ENCODE measurements around the gene AP3S1.

Gene AP3S1

DNA sequence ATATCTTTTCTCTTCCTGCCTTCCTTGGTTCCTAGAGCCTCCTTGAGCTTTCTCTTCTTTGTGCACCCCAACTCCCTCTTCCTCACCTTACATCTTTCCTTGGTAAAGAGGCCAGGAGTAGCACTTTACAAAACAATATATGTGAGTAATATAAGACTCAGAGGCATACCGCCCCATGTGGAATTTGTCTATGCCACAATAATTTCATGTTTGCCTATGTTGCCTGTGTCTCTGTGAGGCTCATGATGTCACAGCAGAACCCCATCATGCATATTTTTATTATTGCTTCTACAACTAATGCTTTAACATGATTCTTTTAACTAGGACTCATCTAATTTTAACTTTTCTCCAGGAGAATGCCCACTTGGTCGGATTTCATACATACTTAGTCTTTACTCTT, 105.5 kb downstream of the AP3S1 start:
- Histone ChIP-seq H3K27me3 (ENCODE audit: control insufficient read depth, insufficient read depth, low read length) (no peaks in the 10 kb centered on the region), H3K4me1 (ENCODE audit: control insufficient read depth, low read depth, low read length) (no peaks in the 10 kb centered on the region), H3K4me3 (ENCODE audit: low read length) (no peak overlapping the region), H3K9me3 (ENCODE audit: control insufficient read depth, low read depth, low read length) (no peaks in the 10 kb centered on the region), H3K9ac (ENCODE audit: low read length) (no peak overlapping the region), H3K36me3 (ENCODE audit: control insufficient read depth, low read depth, low read length) (no peaks in the 10 kb centered on the region), H3K27ac (ENCODE audit: low read length) (no peak overlapping the region)

GRCh38 chr5:115948091-115948534, 106.4 kb downstream of the AP3S1 start:
- H3K9ac ChIP-seq (ENCODE audit: low read length), result no peak overlapping the region
- H3K27ac ChIP-seq (ENCODE audit: low read length), result no peak overlapping the region
- no peaks in the 10 kb centered on the region for H3K9me3 ChIP-seq (ENCODE audit: control insufficient read depth, low read depth, low read length)
- H3K36me3 ChIP-seq (ENCODE audit: control insufficient read depth, low read depth, low read length), result no peaks in the 10 kb centered on the region
- H3K4me1 ChIP-seq (ENCODE audit: control insufficient read depth, low read depth, low read length), result peaks cover 2% of the 10 kb centered on the region
- H3K4me3 ChIP-seq (ENCODE audit: low read length), result no peak overlapping the region
- H3K27me3 ChIP-seq (ENCODE audit: control insufficient read depth, insufficient read depth, low read length), result no peaks in the 10 kb centered on the region

DNA sequence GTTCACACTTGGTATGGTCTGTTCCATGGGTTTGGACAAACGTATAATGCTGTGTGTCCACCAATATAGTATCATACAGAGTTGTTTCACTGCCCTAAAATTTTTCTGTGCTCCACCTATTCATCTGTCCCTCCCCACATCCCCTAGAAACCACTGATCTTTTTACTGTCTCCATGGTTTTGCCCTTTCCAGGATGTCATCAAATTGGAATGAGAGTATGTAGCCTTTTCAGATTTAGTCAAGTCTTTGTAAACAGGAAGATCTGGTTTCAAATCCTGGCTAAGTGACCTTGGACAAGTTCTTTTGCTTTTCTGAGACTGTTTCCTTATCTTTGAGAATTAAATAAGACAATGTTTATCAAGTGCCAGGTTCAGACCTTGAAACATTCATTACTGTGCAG, 107.4 kb downstream of the AP3S1 start:
- H3K4me1 ChIP-seq (ENCODE audit: control insufficient read depth, low read depth, low read length), result peaks cover 11% of the 10 kb centered on the region
- H3K4me3 ChIP-seq (ENCODE audit: low read length), result no peak overlapping the region
- H3K9me3 ChIP-seq (ENCODE audit: control insufficient read depth, low read depth, low read length), result no peaks in the 10 kb centered on the region
- no peak overlapping the region for H3K9ac ChIP-seq (ENCODE audit: low read length)
- no peaks in the 10 kb centered on the region for H3K36me3 ChIP-seq (ENCODE audit: control insufficient read depth, low read depth, low read length)
- H3K27ac ChIP-seq (ENCODE audit: low read length), result no peak overlapping the region
- no peaks in the 10 kb centered on the region for H3K27me3 ChIP-seq (ENCODE audit: control insufficient read depth, insufficient read depth, low read length)

DNA sequence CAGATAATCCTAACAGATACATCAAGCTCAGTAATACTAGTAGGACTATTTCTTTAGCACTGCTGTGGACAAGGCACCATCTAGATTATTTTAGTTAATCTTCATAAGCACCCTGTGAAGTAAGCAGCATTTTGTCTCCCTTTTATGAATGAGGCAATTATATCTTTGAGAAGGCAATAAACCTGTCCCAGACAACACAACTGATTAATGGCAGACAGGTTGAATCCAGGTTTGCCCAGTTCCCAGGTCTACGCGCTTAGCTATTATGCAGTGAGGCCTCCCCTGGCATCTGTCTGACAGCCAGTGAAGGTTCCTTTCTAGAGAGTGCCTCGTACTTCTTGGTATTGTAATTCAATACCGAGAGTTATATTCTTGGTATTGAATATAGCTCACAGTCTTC, 110.9 kb downstream of the AP3S1 start:
- no peak overlapping the region for H3K4me3 ChIP-seq (ENCODE audit: low read length)

GRCh38 chr5:115954144-115954543, 112.4 kb downstream of the AP3S1 start:
- Histone ChIP-seq H3K27me3 (ENCODE audit: control insufficient read depth, insufficient read depth, low read length) (no peaks in the 10 kb centered on the region), H3K36me3 (ENCODE audit: control insufficient read depth, low read depth, low read length) (no peaks in the 10 kb centered on the region), H3K4me1 (ENCODE audit: control insufficient read depth, low read depth, low read length) (peaks cover 17% of the 10 kb centered on the region), H3K27ac (ENCODE audit: low read length) (no peak overlapping the region), H3K9ac (ENCODE audit: low read length) (no peak overlapping the region), H3K9me3 (ENCODE audit: control insufficient read depth, low read depth, low read length) (no peaks in the 10 kb centered on the region), H3K4me3 (ENCODE audit: low read length) (peak overlapping the region; percentile 12)

More for the DNA sequence above, 110.9 kb downstream of the AP3S1 start:
- H3K4me1 ChIP-seq (ENCODE audit: control insufficient read depth, low read depth, low read length), result peaks cover 17% of the 10 kb centered on the region
- H3K36me3 ChIP-seq (ENCODE audit: control insufficient read depth, low read depth, low read length), result no peaks in the 10 kb centered on the region
- no peak overlapping the region for H3K9ac ChIP-seq (ENCODE audit: low read length)
- H3K27ac ChIP-seq (ENCODE audit: low read length), result no peak overlapping the region
- no peaks in the 10 kb centered on the region for H3K9me3 ChIP-seq (ENCODE audit: control insufficient read depth, low read depth, low read length)
- H3K27me3 ChIP-seq (ENCODE audit: control insufficient read depth, insufficient read depth, low read length), result no peaks in the 10 kb centered on the region

GRCh38 chr5:115956957-115957356, 115.2 kb downstream of the AP3S1 start:
- H3K4me3 ChIP-seq (ENCODE audit: low read length), result no peak overlapping the region
- H3K27ac ChIP-seq (ENCODE audit: low read length), result no peak overlapping the region
- H3K36me3 ChIP-seq (ENCODE audit: control insufficient read depth, low read depth, low read length), result no peaks in the 10 kb centered on the region
- no peaks in the 10 kb centered on the region for H3K9me3 ChIP-seq (ENCODE audit: control insufficient read depth, low read depth, low read length)
- no peaks in the 10 kb centered on the region for H3K27me3 ChIP-seq (ENCODE audit: control insufficient read depth, insufficient read depth, low read length)
- no peak overlapping the region for H3K9ac ChIP-seq (ENCODE audit: low read length)
- peaks cover 17% of the 10 kb centered on the region for H3K4me1 ChIP-seq (ENCODE audit: control insufficient read depth, low read depth, low read length)

DNA sequence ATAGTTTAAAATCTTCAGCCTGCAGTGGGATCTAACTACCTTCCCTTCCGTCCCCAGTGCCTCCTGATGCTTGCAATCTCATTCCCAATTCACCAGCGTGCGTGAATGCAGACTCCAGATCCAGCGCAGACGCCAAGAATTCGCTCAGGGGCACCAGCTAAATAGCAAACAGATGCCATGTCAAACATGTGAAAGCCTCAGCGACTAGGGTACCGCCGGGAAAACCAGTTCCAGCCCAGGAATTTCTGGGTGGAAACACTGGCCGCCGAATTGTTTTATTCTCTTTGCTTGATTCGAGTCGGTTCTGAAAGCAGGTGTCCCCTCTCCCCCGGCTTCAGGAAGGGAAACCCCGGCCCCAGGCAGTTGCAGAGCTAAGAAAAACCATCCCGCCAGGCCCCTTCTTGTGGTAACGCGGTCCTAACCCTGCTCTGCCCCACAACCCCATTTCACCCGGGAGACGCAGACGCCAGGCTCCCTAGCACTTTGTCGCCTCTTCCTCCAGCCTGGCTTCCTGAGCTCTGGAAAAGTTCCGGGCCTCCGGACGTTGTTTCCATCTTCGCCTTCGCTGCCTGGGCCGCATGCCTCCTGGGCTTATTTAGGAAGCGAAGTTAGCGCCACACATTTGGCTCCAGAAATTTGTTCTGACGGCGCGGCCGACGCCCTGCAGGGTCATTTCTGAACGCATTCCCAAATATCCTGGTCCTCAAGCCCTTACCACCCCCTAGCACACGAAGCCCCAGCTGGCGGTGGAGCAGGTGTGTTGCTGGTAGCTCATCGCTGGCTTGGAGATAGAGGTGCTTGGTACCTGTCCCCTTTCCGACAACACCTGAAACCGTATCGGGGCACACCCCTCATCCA, 119.9 kb downstream of the AP3S1 start:
- H3K9ac ChIP-seq (ENCODE audit: low read length), result no peak overlapping the region
- H3K4me3 ChIP-seq (ENCODE audit: low read length), result no peak overlapping the region
- no peaks in the 10 kb centered on the region for H3K36me3 ChIP-seq (ENCODE audit: control insufficient read depth, low read depth, low read length)
- no peaks in the 10 kb centered on the region for H3K27me3 ChIP-seq (ENCODE audit: control insufficient read depth, insufficient read depth, low read length)
- H3K27ac ChIP-seq (ENCODE audit: low read length), result no peak overlapping the region
- no peaks in the 10 kb centered on the region for H3K9me3 ChIP-seq (ENCODE audit: control insufficient read depth, low read depth, low read length)
- H3K4me1 ChIP-seq (ENCODE audit: control insufficient read depth, low read depth, low read length), result no peaks in the 10 kb centered on the region

DNA sequence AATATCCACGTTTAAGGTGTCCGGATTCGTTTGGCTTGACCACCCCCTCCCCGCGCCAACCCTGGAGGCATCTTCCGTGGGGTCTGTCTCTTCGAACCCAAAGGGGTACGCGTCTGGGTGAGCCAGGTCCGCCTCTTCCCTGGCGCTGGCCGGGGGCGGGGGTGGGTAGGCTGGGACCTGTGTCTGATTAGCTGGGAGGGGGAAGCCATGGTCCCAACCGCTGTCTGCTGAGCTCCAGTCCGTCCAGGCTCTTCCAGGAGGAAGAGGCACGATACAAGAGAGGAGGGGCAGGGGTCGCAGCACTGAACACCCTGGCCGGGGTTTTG, 120.5 kb downstream of the AP3S1 start, which contains the start of gene LVRN:
Gene LVRN (plus strand): TSS at position 237 of the 326 bp plus-strand sequence. CDS start 143 bp downstream, outside the sequence.
- no peak within 1 kb of the TSS for H3K9ac ChIP-seq (ENCODE audit: low read length)
- H3K9me3 ChIP-seq (ENCODE audit: control insufficient read depth, low read depth, low read length), result no peaks in the 10 kb centered on the region
- no peaks in the 10 kb centered on the region for H3K4me1 ChIP-seq (ENCODE audit: control insufficient read depth, low read depth, low read length)
- H3K4me3 ChIP-seq (ENCODE audit: low read length), result no peak within 1 kb of the TSS
- H3K36me3 ChIP-seq (ENCODE audit: control insufficient read depth, low read depth, low read length), result no peaks in the 10 kb centered on the region
- H3K27ac ChIP-seq (ENCODE audit: low read length), result no peak within 1 kb of the TSS
- no peaks in the 10 kb centered on the region for H3K27me3 ChIP-seq (ENCODE audit: control insufficient read depth, insufficient read depth, low read length)

- Histone ChIP-seq H3K27ac (ENCODE audit: low read length) (no peak overlapping the region), H3K36me3 (ENCODE audit: control insufficient read depth, low read depth, low read length) (no peaks in the 10 kb centered on the region), H3K27me3 (ENCODE audit: control insufficient read depth, insufficient read depth, low read length) (no peaks in the 10 kb centered on the region), H3K4me1 (ENCODE audit: control insufficient read depth, low read depth, low read length) (no peaks in the 10 kb centered on the region), H3K9me3 (ENCODE audit: control insufficient read depth, low read depth, low read length) (no peaks in the 10 kb centered on the region), H3K4me3 (ENCODE audit: low read length) (no peak overlapping the region), H3K9ac (ENCODE audit: low read length) (no peak overlapping the region)
Measured at GRCh38 chr5:115962565-115963402, 121.0 kb downstream of the AP3S1 start.

DNA sequence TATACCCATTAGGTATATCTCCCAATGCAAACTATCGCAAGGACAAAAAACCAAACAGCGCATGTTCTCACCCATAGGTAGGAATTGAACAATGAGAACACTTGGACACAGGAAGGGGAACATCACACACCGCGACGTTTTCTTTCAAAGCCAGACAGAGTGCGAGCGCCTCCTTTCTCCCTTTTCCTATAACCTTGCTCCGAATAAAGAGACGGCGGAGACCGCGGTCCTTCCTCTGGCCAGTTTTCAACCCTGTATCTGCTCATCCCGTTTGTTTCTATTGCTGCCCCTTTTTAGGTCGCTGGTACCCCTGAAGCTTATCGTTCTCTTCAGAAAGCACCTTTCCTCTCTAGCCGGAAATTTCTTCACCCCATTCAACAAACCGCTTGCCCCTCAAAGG, 121.8 kb downstream of the AP3S1 start:
- no peak overlapping the region for H3K4me3 ChIP-seq (ENCODE audit: low read length)
- no peaks in the 10 kb centered on the region for H3K4me1 ChIP-seq (ENCODE audit: control insufficient read depth, low read depth, low read length)
- no peaks in the 10 kb centered on the region for H3K36me3 ChIP-seq (ENCODE audit: control insufficient read depth, low read depth, low read length)
- no peaks in the 10 kb centered on the region for H3K9me3 ChIP-seq (ENCODE audit: control insufficient read depth, low read depth, low read length)
- H3K27me3 ChIP-seq (ENCODE audit: control insufficient read depth, insufficient read depth, low read length), result no peaks in the 10 kb centered on the region
- H3K9ac ChIP-seq (ENCODE audit: low read length), result no peak overlapping the region
- no peak overlapping the region for H3K27ac ChIP-seq (ENCODE audit: low read length)
